HFF-Myc (cell line): ENCODE results near the gene CADM2.

ENCODE experiments used
- DNase-seq: peaks from one replicate; pipeline ENCODE4 v3.0.0-alpha.2; 2011; ENCODE audit warnings: low read depth; ENCODE audit errors: extremely low read depth
- H3K4me3 ChIP-seq: replicated peaks from 2 replicates; pipeline ENCODE4 v1.5.1; 2011; ENCODE audit warnings: low read depth, mild to moderate bottlenecking, control low read depth, low read length
- TF ChIP-seq, protein P1 (sequence below): IDR thresholded peaks from 2 replicates; pipeline ENCODE4 v1.5.1; 2012; ENCODE audit warnings: mild to moderate bottlenecking, low read depth, low read length, control low read depth; ENCODE audit errors: missing control alignments

Gene CADM2

DNA sequence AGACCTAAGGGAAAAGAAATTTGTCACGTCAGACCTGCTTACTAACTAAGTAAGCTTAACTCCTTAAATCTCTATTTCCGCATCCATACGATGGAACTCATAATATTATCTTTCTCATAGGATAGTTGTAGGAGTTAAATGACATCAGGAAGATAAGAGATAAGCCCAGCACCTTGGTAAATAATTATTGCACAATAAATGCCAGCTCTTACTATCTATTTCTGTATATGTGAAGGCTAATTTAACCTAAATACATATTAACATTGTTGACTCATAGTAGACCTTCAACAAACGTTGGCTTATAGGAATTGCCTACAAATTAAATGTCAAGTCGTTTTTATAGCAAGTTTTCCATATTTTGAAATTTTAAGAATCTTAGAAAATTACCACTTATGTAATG lies 709.0 kb downstream of the CADM2 start:
- H3K4me3 ChIP-seq = no peak overlapping the region
- TF ChIP-seq, protein P1, sequence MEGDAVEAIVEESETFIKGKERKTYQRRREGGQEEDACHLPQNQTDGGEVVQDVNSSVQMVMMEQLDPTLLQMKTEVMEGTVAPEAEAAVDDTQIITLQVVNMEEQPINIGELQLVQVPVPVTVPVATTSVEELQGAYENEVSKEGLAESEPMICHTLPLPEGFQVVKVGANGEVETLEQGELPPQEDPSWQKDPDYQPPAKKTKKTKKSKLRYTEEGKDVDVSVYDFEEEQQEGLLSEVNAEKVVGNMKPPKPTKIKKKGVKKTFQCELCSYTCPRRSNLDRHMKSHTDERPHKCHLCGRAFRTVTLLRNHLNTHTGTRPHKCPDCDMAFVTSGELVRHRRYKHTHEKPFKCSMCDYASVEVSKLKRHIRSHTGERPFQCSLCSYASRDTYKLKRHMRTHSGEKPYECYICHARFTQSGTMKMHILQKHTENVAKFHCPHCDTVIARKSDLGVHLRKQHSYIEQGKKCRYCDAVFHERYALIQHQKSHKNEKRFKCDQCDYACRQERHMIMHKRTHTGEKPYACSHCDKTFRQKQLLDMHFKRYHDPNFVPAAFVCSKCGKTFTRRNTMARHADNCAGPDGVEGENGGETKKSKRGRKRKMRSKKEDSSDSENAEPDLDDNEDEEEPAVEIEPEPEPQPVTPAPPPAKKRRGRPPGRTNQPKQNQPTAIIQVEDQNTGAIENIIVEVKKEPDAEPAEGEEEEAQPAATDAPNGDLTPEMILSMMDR = no peak

DNA sequence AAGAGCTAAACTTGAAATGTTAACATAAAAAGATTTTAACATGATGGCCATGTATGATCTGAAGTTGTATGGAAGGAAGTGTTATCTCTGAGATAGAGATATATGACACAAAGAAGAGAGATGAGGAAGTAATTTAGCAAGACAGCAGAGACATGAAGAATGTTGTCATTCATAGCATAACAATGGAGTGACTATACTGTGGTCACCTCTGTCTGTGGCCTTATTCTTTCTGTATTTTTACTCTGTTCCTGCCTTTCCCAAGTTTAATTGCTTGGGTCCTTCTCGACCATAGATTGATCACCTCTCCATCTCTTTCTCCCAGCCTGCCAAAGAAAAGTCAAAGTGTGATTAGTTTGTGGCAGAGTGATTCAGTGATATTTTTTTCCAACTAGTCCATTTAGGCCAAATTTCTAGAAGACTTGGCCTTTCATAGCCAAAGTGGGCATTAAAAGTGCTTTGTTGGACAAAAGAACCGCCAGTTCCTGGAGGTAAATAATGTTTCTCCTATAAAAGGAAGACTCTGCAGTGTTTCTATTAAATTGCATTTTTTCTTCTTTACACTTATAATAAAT lies 711.9 kb downstream of the CADM2 start:
- no peak overlapping the region for H3K4me3 ChIP-seq
- DNase-seq = no peak
- TF ChIP-seq, protein P1 = no peak

More for the DNA sequence above, 709.0 kb downstream of the CADM2 start:
- DNase-seq = no peak

DNA sequence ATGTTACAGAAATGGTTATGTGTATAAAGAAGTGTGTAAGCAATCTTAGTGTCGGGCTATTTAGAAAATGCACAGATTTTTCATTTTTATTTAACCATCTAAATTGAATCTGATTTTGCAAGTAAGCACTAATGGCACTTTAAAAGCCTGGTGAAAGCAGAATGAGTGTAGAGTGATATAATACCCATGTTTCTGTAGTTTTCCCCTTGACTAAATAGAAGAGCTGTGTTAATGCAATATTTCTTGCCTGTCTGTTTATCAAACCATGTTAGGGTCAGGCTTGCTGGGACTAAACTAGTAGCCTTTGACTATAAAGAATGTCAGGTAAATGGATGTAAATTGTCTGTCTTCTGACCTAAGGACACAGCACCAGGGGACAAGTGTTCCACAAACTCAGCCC lies 714.0 kb downstream of the CADM2 start:
- H3K4me3 ChIP-seq = no peak overlapping the region
- no peak for DNase-seq
- TF ChIP-seq, protein P1 = no peak

DNA sequence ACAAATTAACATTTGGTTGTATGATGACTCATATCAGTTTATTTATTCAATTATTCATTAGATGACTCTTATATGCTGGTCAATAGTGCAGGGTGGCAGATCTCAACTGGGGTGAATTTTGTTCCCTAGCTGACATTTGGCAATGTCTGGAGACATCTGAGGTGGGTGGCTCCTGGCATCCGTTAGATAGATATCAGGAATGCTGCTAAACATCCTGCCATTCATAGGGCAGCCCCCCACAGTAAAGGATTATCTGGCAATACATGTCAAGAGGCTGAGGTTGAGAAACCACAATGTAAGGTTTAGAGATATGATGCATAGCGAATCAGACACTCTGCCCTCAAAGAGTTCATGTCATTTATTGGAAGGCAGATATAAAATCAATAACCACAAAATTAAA lies 719.9 kb downstream of the CADM2 start:
- TF ChIP-seq, protein P1 = no peak
- no peak for DNase-seq
- H3K4me3 ChIP-seq = no peak overlapping the region

GRCh38 chr3:85681906-85682305 lies 723.1 kb downstream of the CADM2 start:
- no peak for DNase-seq
- TF ChIP-seq, protein P1 = no peak
- no peak overlapping the region for H3K4me3 ChIP-seq

GRCh38 chr3:85691196-85691595 lies 732.4 kb downstream of the CADM2 start:
- TF ChIP-seq, protein P1 = no peak
- no peak for DNase-seq
- H3K4me3 ChIP-seq = no peak overlapping the region

GRCh38 chr3:85697156-85697555 lies 738.4 kb downstream of the CADM2 start:
- H3K4me3 ChIP-seq = no peak overlapping the region
- DNase-seq = no peak
- TF ChIP-seq, protein P1 = no peak
